Measurements from ENCODE around the gene TSPAN16. TPM values are rescaled to one million over a fixed set of nuclear protein-coding genes. Genes with fewer than 3 reads are reported as not detected.
A peak's percentile ranks its signal among the peaks of the same experiment; 100 is the strongest.

Gene TSPAN16
- total RNA-seq, 1 experiment from 2014 or later: not detected

GRCh38 chr19:11338569-11339253 is 42.8 kb downstream of the TSPAN16 start:
- no peak for TF ChIP-seq CTCF (conservative IDR thresholded peaks at IDR 0.05)
- Histone ChIP-seq H2BK15ac (ENCODE audit: low read depth, low read length) (no peak overlapping the region), H2BK120ac (ENCODE audit: low read depth, low read length, poor library complexity, severe bottlenecking) (no peak overlapping the region), H2BK12ac (ENCODE audit: insufficient read length, low read depth, low read length) (no peak overlapping the region), H3K27me3 (ENCODE audit: insufficient read depth, low read length) (no peaks in the 10 kb centered on the region), H4K8ac (replicated peaks; ENCODE audit: insufficient read length, low read depth, low read length) (no peak overlapping the region), H2BK20ac (ENCODE audit: low read depth, low read length, poor library complexity, severe bottlenecking) (no peak overlapping the region), H3K4me2 (ENCODE audit: insufficient read depth, insufficient read length, low read length) (peak overlapping the region; percentile 45), H3K79me2 (ENCODE audit: insufficient read depth, low read length) (no peaks in the 10 kb centered on the region), H3K4me1 (ENCODE audit: insufficient read depth, low read length) (no peaks in the 10 kb centered on the region), H2BK5ac (ENCODE audit: insufficient read length, low read length) (no peak overlapping the region), H4K91ac (ENCODE audit: insufficient read length, low read depth, low read length) (no peak overlapping the region), H3K23me2 (ENCODE audit: insufficient read length, low read depth, low read length, poor library complexity, severe bottlenecking) (peaks cover 8% of the 10 kb centered on the region), H3K9me3 (ENCODE audit: control insufficient read depth, low read depth, low read length) (no peaks in the 10 kb centered on the region), H3K23ac (ENCODE audit: insufficient read length, low read depth, low read length) (no peak overlapping the region), H3K56ac (ENCODE audit: insufficient read length, low read depth, low read length) (no peak overlapping the region), H3T11ph (ENCODE audit: low read length) (no peak overlapping the region), H2AK5ac (ENCODE audit: insufficient read length, low read length) (no peak overlapping the region), H3K14ac (ENCODE audit: insufficient read depth, low read length) (no peak overlapping the region), H4K20me1 (ENCODE audit: control insufficient read depth, insufficient read depth, insufficient read length) (no peaks in the 10 kb centered on the region), H3K79me1 (ENCODE audit: insufficient read depth, low read depth, low read length, poor library complexity, severe bottlenecking) (no peaks in the 10 kb centered on the region), H3K4ac (ENCODE audit: low read depth, low read length) (no peak overlapping the region), H3K27ac (ENCODE audit: insufficient read length, low read depth, low read length) (no peak overlapping the region), H3K18ac (ENCODE audit: insufficient read length, low read depth, low read length) (no peak overlapping the region), H4K5ac (ENCODE audit: insufficient read length, low read depth, low read length) (no peak overlapping the region), H3K9ac (ENCODE audit: extremely low read depth, insufficient read length, low read length) (no peak overlapping the region), H2AFZ (ENCODE audit: low read length) (no peak overlapping the region)
- Mint-ChIP-seq H3K4me3 (peak overlapping the region; percentile 74 to 89), H3K9me3 (no peaks in the 10 kb centered on the region; a peak in 1 of 5 replicates), H3K36me3 (ENCODE audit: insufficient read depth in 1 of 3, low read depth in 3 of 3) (peaks cover 14 to 42% (median 36%) of the 10 kb centered on the region in 3 experiments), H3K27ac (no peak overlapping the region), H3K4me1 (peaks cover 7% of the 10 kb centered on the region in 2 experiments), H3K27me3 (ENCODE audit: low read depth) (peaks cover 3% of the 10 kb centered on the region; the same call in 1 of the 2 replicates)
- no peak for DNase-seq
- no CpG with 5 or more reads among the region's 21 CpGs for WGBS (ENCODE audit: extremely low coverage, insufficient read length, low lambda C conversion rate)

Measured in H9 (cell line).